CD14-positive monocyte (primary cell): ENCODE measurements around the gene KCNH5. TPM values are rescaled to one million over a fixed set of nuclear protein-coding genes. Genes with fewer than 3 reads are reported as not detected.

ENCODE experiments used
- DNase-seq, 3 donors: peaks; one replicate each; pipeline ENCODE4 v3.0.0-alpha.2; 2011 to 2022
- H2AFZ ChIP-seq: 2 replicates; pipeline ENCODE4 v1.6.0; 2012; ENCODE audit warnings: mild to moderate bottlenecking, low read depth, low read length, inconsistent platforms; ENCODE audit not compliant: insufficient read depth, poor library complexity, severe bottlenecking
- H3K27ac ChIP-seq, 2 donors: 1 replicate in 1 of 2; 2 replicates in 1 of 2; pipeline ENCODE4 v1.5.1; 2012 to 2013; ENCODE audit warnings: low read length in 2 of 2, control low read depth in 1 of 2, inconsistent platforms in 1 of 2, low read depth in 1 of 2, mild to moderate bottlenecking in 1 of 2
- H3K27me3 ChIP-seq, 2 donors: one replicate each; pipeline versions ENCODE4 v1.6.0 to v1.6.1; 2011 to 2013; ENCODE audit warnings: low read length in 2 of 2; ENCODE audit not compliant: control insufficient read depth in 2 of 2, insufficient read depth in 2 of 2
- H3K36me3 ChIP-seq, 2 donors: replicated peaks in 1 of 2; 1 replicate in 1 of 2; 2 replicates in 1 of 2; pipeline versions ENCODE4 v1.5.1 to v1.6.1; 2012 to 2013; ENCODE audit warnings: low read length in 2 of 2, control low read depth in 1 of 2, inconsistent platforms in 1 of 2, mild to moderate bottlenecking in 1 of 2; ENCODE audit not compliant: insufficient read depth in 2 of 2, control insufficient read depth in 1 of 2
- H3K4me1 ChIP-seq, 2 donors: 1 replicate in 1 of 2; 2 replicates in 1 of 2; pipeline versions ENCODE4 v1.5.1 to v1.6.1; 2012 to 2013; ENCODE audit warnings: low read length in 2 of 2, control low read depth in 1 of 2, inconsistent platforms in 1 of 2, mild to moderate bottlenecking in 1 of 2, moderate library complexity in 1 of 2; ENCODE audit not compliant: insufficient read depth in 2 of 2, control insufficient read depth in 1 of 2
- H3K4me2 ChIP-seq: replicated peaks from 2 replicates; pipeline ENCODE3; 2012; ENCODE audit warnings: low read length, moderate library complexity, mild to moderate bottlenecking; ENCODE audit not compliant: poor library complexity, severe bottlenecking; ENCODE audit errors: extremely low read depth
- H3K4me3 ChIP-seq, 3 experiments: fragments of 200-600 bp in 1 of 3; sonication (generic) in 1 of 3; replicated peaks in 1 of 3; 1 replicate in 2 of 3; 2 replicates in 1 of 3; pipeline ENCODE4 v1.5.1; 2011 to 2013; ENCODE audit warnings: low read length in 3 of 3, mild to moderate bottlenecking in 3 of 3, control low read depth in 2 of 3, low read depth in 2 of 3, inconsistent platforms in 1 of 3, moderate library complexity in 1 of 3
- H3K79me2 ChIP-seq: 2 replicates; pipeline ENCODE4 v1.6.0; 2012; ENCODE audit warnings: mild to moderate bottlenecking, control low read depth, inconsistent platforms, low read length, moderate library complexity; ENCODE audit not compliant: insufficient read depth
- H3K9ac ChIP-seq: 2 replicates; pipeline ENCODE4 v1.6.0; 2017; ENCODE audit warnings: low read length, mild to moderate bottlenecking; ENCODE audit not compliant: insufficient read depth, poor library complexity, severe bottlenecking
- H3K9me3 ChIP-seq, 2 donors: replicated peaks in 1 of 2; 1 replicate in 1 of 2; 2 replicates in 1 of 2; pipeline versions ENCODE4 v1.5.1 to v1.6.1; 2012 to 2013; ENCODE audit warnings: low read length in 2 of 2, control low read depth in 1 of 2; ENCODE audit not compliant: control insufficient read depth in 1 of 2, insufficient read depth in 1 of 2
- H4K20me1 ChIP-seq: 2 replicates; pipeline ENCODE4 v1.6.0; 2012; ENCODE audit warnings: mild to moderate bottlenecking, low read length, control low read depth, moderate library complexity; ENCODE audit not compliant: insufficient read depth
- H3K27ac Mint-ChIP-seq, 7 donors: one replicate each; pipeline ENCODE4 v1.8.0; 2020; ENCODE audit warnings: mild to moderate bottlenecking in 7 of 7, mixed read lengths in 7 of 7, moderate library complexity in 6 of 7, inconsistent platforms in 2 of 7
- H3K27me3 Mint-ChIP-seq, 3 donors: one replicate each; pipeline ENCODE4 v1.8.0; 2021 to 2022; ENCODE audit warnings: low read depth in 3 of 3, mild to moderate bottlenecking in 3 of 3, mixed read lengths in 3 of 3, moderate library complexity in 3 of 3, inconsistent platforms in 1 of 3
- H3K36me3 Mint-ChIP-seq, 2 donors: one replicate each; pipeline ENCODE4 v1.8.0; 2020; ENCODE audit warnings: mixed read lengths in 2 of 2, inconsistent platforms in 1 of 2, mild to moderate bottlenecking in 1 of 2
- H3K4me1 Mint-ChIP-seq: one replicate; pipeline ENCODE4 v1.8.0; 2020; ENCODE audit warnings: mild to moderate bottlenecking, mixed read lengths
- H3K4me3 Mint-ChIP-seq, 2 donors: one replicate each; pipeline ENCODE4 v1.8.0; 2020; ENCODE audit warnings: mild to moderate bottlenecking in 2 of 2, mixed read lengths in 2 of 2, moderate library complexity in 1 of 2
- H3K9me3 Mint-ChIP-seq, 7 donors: one replicate each; pipeline ENCODE4 v1.8.0; 2020 to 2022; ENCODE audit warnings: mixed read lengths in 7 of 7, mild to moderate bottlenecking in 6 of 7, moderate library complexity in 6 of 7, inconsistent platforms in 2 of 7
- WGBS: methylation state at CpG from one replicate; pipeline ENCODE4 v1.1.5; 2013; ENCODE audit warnings: missing lambda C conversion rate; ENCODE audit not compliant: insufficient coverage; 5-methylcytosine and 5-hydroxymethylcytosine counted together
- intact Hi-C, 2 donors: fragments of 100-400 bp; cut with micrococcal nuclease; formaldehyde crosslinking; loops; one replicate each; pipeline versions ENCODE4 v1.15.0 to v1.15.1; 2023
- polyA plus RNA-seq, 3 donors: library from polyadenylated mRNA; depleted of rRNA in 1 of 3; unstranded in 2 of 3; stranded (reverse) in 1 of 3; fragments of 300-500 nt in 2 of 3; fragments of >200 nt in 1 of 3; fragmentation: Illumina TruSeq in 2 of 3; gene quantifications; 1 replicate in 2 of 3; 2 replicates in 1 of 3; pipeline ENCODE4 v1.2.3, GENCODE V29; 2012 to 2021
- TF ChIP-seq, protein P1 (sequence below): fragments of 200-600 bp; IDR thresholded peaks from one replicate; pipeline ENCODE4 v1.8.0; 2022; ENCODE audit warnings: antibody characterized with exemption, mild to moderate bottlenecking

The KCNH5 gene
- polyA plus RNA-seq, 3 donors: not detected

DNA sequence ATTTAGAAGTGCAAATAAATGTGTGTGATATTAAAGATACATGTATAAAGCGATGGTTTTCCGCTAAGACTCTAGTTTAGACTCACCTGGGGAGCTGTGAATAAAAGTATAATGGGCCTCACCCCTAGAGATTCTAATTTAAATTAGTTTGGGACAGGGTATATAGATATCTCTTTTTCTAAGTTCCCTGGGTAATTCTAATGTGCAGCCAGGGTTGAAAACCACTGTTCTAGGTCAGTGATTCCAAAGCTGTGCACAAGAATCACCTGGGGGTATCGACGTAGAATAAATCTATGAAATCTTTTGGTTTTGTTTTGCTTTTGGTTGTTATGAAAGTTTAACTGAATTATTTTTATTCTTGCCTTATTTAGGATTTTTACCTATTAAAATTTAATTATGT, 302.1 kb downstream of the KCNH5 start:
- TF ChIP-seq, protein P1, sequence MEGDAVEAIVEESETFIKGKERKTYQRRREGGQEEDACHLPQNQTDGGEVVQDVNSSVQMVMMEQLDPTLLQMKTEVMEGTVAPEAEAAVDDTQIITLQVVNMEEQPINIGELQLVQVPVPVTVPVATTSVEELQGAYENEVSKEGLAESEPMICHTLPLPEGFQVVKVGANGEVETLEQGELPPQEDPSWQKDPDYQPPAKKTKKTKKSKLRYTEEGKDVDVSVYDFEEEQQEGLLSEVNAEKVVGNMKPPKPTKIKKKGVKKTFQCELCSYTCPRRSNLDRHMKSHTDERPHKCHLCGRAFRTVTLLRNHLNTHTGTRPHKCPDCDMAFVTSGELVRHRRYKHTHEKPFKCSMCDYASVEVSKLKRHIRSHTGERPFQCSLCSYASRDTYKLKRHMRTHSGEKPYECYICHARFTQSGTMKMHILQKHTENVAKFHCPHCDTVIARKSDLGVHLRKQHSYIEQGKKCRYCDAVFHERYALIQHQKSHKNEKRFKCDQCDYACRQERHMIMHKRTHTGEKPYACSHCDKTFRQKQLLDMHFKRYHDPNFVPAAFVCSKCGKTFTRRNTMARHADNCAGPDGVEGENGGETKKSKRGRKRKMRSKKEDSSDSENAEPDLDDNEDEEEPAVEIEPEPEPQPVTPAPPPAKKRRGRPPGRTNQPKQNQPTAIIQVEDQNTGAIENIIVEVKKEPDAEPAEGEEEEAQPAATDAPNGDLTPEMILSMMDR: no peak
- Histone ChIP-seq H3K27ac (no peak overlapping the region), H3K4me1 (no peaks in the 10 kb centered on the region), H2AFZ (no peak overlapping the region), H3K4me3 (no peak overlapping the region), H3K27me3 (no peaks in the 10 kb centered on the region), H3K4me2 (no peak overlapping the region), H3K36me3 (no peaks in the 10 kb centered on the region), H3K9me3 (no peaks in the 10 kb centered on the region), H3K9ac (no peak overlapping the region), H4K20me1 (no peaks in the 10 kb centered on the region), H3K79me2 (no peaks in the 10 kb centered on the region)
- H3K9me3 Mint-ChIP-seq: peaks cover 0 to 5% (median 0%) of the 10 kb centered on the region in 7 donors
- no peaks in the 10 kb centered on the region for H3K4me1 Mint-ChIP-seq
- H3K36me3 Mint-ChIP-seq: no peaks in the 10 kb centered on the region
- peaks cover 0 to 3% (median 0%) of the 10 kb centered on the region in 3 donors for H3K27me3 Mint-ChIP-seq
- intact Hi-C loops: no loop called here
- H3K27ac Mint-ChIP-seq: no peak overlapping the region
- WGBS: no CpG with 5 or more reads among the region's 4 CpGs
- DNase-seq: no peak
- no peak overlapping the region for H3K4me3 Mint-ChIP-seq

DNA sequence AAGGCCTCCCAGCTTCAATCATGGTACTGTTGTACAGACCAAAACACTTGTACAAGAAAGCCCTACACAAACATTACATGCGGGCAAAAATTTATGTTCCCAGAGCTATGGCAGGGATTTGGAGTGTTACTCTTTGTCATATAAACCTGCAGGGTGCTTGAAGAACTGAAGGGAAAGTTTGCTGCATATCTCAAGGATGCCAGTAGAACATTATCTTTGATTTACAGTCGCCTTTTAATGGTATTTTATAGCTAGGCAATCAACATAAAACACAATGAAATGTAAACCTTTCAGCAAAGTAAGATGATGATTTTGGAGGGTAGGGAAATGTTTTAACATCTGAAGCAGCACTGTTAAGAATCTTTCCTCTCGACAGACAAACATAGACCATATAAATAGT, 305.6 kb downstream of the KCNH5 start:
- no peak overlapping the region for H3K9ac ChIP-seq
- H2AFZ ChIP-seq: no peak overlapping the region
- Mint-ChIP-seq H3K27me3 (peaks cover 0 to 3% (median 0%) of the 10 kb centered on the region in 3 donors), H3K4me3 (no peak overlapping the region), H3K9me3 (peaks cover 0 to 9% (median 3%) of the 10 kb centered on the region in 7 donors), H3K36me3 (no peaks in the 10 kb centered on the region), H3K4me1 (no peaks in the 10 kb centered on the region), H3K27ac (no peak overlapping the region)
- no peaks in the 10 kb centered on the region for H3K27me3 ChIP-seq
- no CpG with 5 or more reads among the region's 3 CpGs for WGBS
- H3K4me1 ChIP-seq: no peaks in the 10 kb centered on the region
- H3K36me3 ChIP-seq: no peaks in the 10 kb centered on the region
- no peak overlapping the region for H3K27ac ChIP-seq
- no peaks in the 10 kb centered on the region for H3K79me2 ChIP-seq
- intact Hi-C loops: no loop called here
- no peak for DNase-seq
- TF ChIP-seq, protein P1: no peak
- no peaks in the 10 kb centered on the region for H4K20me1 ChIP-seq
- H3K4me2 ChIP-seq: no peak overlapping the region
- no peak overlapping the region for H3K4me3 ChIP-seq
- no peaks in the 10 kb centered on the region for H3K9me3 ChIP-seq
